Caco-2 (cell line): ENCODE results near the gene SCFD2. TPM values are rescaled to one million over a fixed set of nuclear protein-coding genes. Genes with fewer than 3 reads are reported as not detected.

Experiments
- BruUV-seq: library from RNA; stranded (reverse); fragments of 400-500 nt; replicated peaks from 2 replicates; lab custom pipeline; 2021; lab: Mats Ljungman, UMichigan
- CTCF ChIA-PET: fragments of 300-600 bp; sonication (Branson Sonifier 250); formaldehyde crosslinking; loops from one replicate; lab custom pipeline; 2022; ENCODE audit warnings: antibody characterized with exemption; lab: Charles Lee
- POLR2A ChIA-PET: fragments of 300-600 bp; sonication (Branson Sonifier 250); formaldehyde crosslinking; loops from one replicate; lab custom pipeline; 2022; ENCODE audit warnings: antibody characterized with exemption; lab: Charles Lee
- DNase-seq, 2 experiments: peaks; one replicate each; pipeline versions ENCODE4 v3.0.0 to v3.0.0-alpha.2; 2020 to 2022
- H3K27me3 ChIP-seq: replicated peaks from 2 replicates; pipeline ENCODE4 v1.6.0; 2011; ENCODE audit warnings: low read length; ENCODE audit not compliant: control insufficient read depth, insufficient read depth
- H3K36me3 ChIP-seq: 2 replicates; pipeline ENCODE4 v1.5.1; 2011; ENCODE audit warnings: low read length; ENCODE audit not compliant: control insufficient read depth, insufficient read depth
- H3K4me1 ChIP-seq: fragments of 250-450 bp; sonication (Bioruptor Pico); 2 replicates; pipeline ENCODE4 v1.5.1; 2020; ENCODE audit warnings: mild to moderate bottlenecking
- H3K4me3 ChIP-seq: 2 replicates; pipeline ENCODE4 v1.5.1; 2011; ENCODE audit warnings: low read depth, mild to moderate bottlenecking, control low read depth, low read length
- H3K9me3 ChIP-seq: fragments of 250-450 bp; sonication (Bioruptor Pico); 2 replicates; pipeline ENCODE4 v1.5.1; 2020; ENCODE audit warnings: mild to moderate bottlenecking, moderate library complexity
- H3K27ac Mint-ChIP-seq: one replicate; pipeline ENCODE4 v1.8.0; 2022; ENCODE audit warnings: mixed read lengths; ENCODE audit not compliant: unreplicated experiment
- H3K27me3 Mint-ChIP-seq: one replicate; pipeline ENCODE4 v1.8.0; 2022; ENCODE audit warnings: mixed read lengths; ENCODE audit not compliant: insufficient read depth, unreplicated experiment
- H3K36me3 Mint-ChIP-seq: one replicate; pipeline ENCODE4 v1.8.0; 2022; ENCODE audit warnings: mild to moderate bottlenecking, mixed read lengths; ENCODE audit not compliant: insufficient read depth, unreplicated experiment
- H3K4me1 Mint-ChIP-seq: one replicate; pipeline ENCODE4 v1.8.0; 2022; ENCODE audit warnings: low read depth, mixed read lengths; ENCODE audit not compliant: unreplicated experiment
- H3K4me3 Mint-ChIP-seq: one replicate; pipeline ENCODE4 v1.8.0; 2022; ENCODE audit warnings: mild to moderate bottlenecking, moderate library complexity, mixed read lengths; ENCODE audit not compliant: unreplicated experiment
- H3K9me3 Mint-ChIP-seq: one replicate; pipeline ENCODE4 v1.8.0; 2022; ENCODE audit warnings: mixed read lengths; ENCODE audit not compliant: unreplicated experiment
- intact Hi-C: fragments of 100-400 bp; cut with micrococcal nuclease; formaldehyde crosslinking; loops from one replicate; pipeline ENCODE4 v1.10.0; 2022; ENCODE audit not compliant: unreplicated experiment
- total RNA-seq: library from RNA; stranded (reverse); gene quantifications from 2 replicates; pipeline ENCODE4 v1.2.3, GENCODE V29; 2022
- TF ChIP-seq, protein P1 (sequence below), 2 experiments: fragments of 200-600 bp in 1 of 2; IDR thresholded peaks; 1 replicate in 1 of 2; 2 replicates in 1 of 2; pipeline versions ENCODE4 v1.5.1 to v1.8.0; 2011 to 2022; ENCODE audit warnings: antibody characterized with exemption in 1 of 2, control low read depth in 1 of 2, inconsistent platforms in 1 of 2, low read depth in 1 of 2, low read length in 1 of 2, mild to moderate bottlenecking in 1 of 2, moderate library complexity in 1 of 2; ENCODE audit not compliant: insufficient read depth in 1 of 2, severe bottlenecking in 1 of 2, unreplicated experiment in 1 of 2

SCFD2 gene
- total RNA-seq, 1 experiment from 2014 or later: 12.2 TPM

DNA sequence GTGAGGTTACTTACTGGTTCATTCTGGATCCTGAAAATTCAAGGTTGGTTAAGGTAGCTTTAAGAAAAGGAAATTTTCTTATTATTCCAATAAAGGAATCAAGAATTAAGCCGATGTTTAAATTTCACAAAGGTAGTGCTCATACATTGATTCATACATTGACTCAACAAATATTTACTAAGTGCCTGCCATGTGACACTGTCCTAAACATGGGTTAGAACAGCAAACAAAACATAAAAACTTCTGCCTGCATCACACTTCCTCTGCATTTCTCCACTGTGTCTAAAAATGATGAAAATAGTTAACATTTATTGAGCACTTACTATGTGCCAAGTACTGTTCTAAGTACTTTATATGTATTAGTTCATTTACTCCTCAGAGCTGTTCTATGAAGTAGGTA, 428.0 kb downstream of the SCFD2 start:
- CTCF ChIA-PET: no interaction called here
- H3K4me1 Mint-ChIP-seq: peaks cover 10% of the 10 kb centered on the region

GRCh38 chr4:52936729-52937128, 429.1 kb downstream of the SCFD2 start:
- ChIA-PET CTCF (no interaction called here), POLR2A (no interaction called here)
- H3K36me3 Mint-ChIP-seq: no peaks in the 10 kb centered on the region
- H3K27ac Mint-ChIP-seq: no peak overlapping the region
- no peaks in the 10 kb centered on the region for H3K4me1 ChIP-seq
- H3K9me3 ChIP-seq: no peaks in the 10 kb centered on the region
- DNase-seq: no peak
- H3K36me3 ChIP-seq: no peaks in the 10 kb centered on the region
- TF ChIP-seq, protein P1, sequence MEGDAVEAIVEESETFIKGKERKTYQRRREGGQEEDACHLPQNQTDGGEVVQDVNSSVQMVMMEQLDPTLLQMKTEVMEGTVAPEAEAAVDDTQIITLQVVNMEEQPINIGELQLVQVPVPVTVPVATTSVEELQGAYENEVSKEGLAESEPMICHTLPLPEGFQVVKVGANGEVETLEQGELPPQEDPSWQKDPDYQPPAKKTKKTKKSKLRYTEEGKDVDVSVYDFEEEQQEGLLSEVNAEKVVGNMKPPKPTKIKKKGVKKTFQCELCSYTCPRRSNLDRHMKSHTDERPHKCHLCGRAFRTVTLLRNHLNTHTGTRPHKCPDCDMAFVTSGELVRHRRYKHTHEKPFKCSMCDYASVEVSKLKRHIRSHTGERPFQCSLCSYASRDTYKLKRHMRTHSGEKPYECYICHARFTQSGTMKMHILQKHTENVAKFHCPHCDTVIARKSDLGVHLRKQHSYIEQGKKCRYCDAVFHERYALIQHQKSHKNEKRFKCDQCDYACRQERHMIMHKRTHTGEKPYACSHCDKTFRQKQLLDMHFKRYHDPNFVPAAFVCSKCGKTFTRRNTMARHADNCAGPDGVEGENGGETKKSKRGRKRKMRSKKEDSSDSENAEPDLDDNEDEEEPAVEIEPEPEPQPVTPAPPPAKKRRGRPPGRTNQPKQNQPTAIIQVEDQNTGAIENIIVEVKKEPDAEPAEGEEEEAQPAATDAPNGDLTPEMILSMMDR (IDR thresholded peaks at IDR 0.05; ENCODE audit: insufficient read depth in 1 of 2, low read depth in 1 of 2, low read length in 1 of 2, severe bottlenecking in 1 of 2, unreplicated experiment in 1 of 2): no peak
- peaks cover 10% of the 10 kb centered on the region for H3K4me1 Mint-ChIP-seq
- H3K27me3 ChIP-seq: no peaks in the 10 kb centered on the region
- no peak overlapping the region for H3K4me3 ChIP-seq
- H3K9me3 Mint-ChIP-seq: peaks cover 12% of the 10 kb centered on the region
- no peaks in the 10 kb centered on the region for H3K27me3 Mint-ChIP-seq
- H3K4me3 Mint-ChIP-seq: no peak overlapping the region
- no TSS peak for BruUV-seq
- intact Hi-C loops: no loop called here

More for the DNA sequence above, 428.0 kb downstream of the SCFD2 start:
- Mint-ChIP-seq H3K4me3 (no peak overlapping the region), H3K27me3 (no peaks in the 10 kb centered on the region), H3K27ac (no peak overlapping the region), H3K36me3 (no peaks in the 10 kb centered on the region), H3K9me3 (peaks cover 12% of the 10 kb centered on the region)
- Histone ChIP-seq H3K36me3 (no peaks in the 10 kb centered on the region), H3K27me3 (no peaks in the 10 kb centered on the region), H3K4me1 (no peaks in the 10 kb centered on the region), H3K9me3 (no peaks in the 10 kb centered on the region), H3K4me3 (no peak overlapping the region)
- DNase-seq: no peak
- intact Hi-C loops: no loop called here
- no TSS peak for BruUV-seq
- POLR2A ChIA-PET: no interaction called here
- TF ChIP-seq, protein P1 (IDR thresholded peaks at IDR 0.05; ENCODE audit: insufficient read depth in 1 of 2, low read depth in 1 of 2, low read length in 1 of 2, severe bottlenecking in 1 of 2, unreplicated experiment in 1 of 2): no peak

DNA sequence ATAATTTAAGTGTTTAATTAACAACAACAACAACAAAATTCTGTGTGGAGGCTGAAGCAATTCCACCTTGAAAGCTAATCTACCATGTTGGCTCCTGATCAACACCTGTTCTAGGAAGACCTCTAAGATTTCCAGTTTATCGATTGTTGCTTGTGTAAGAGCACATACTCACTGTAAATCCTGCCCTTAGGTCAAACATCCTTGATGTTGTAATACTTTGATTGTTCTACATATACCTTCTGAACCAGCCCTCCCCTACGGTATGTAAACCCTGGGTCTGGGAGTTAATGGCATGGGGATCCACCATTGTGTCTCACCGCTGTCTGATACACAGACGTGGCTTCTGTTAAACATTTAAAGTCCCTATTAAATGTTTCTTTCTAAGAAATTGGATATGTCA, 430.5 kb downstream of the SCFD2 start:
- Histone ChIP-seq H3K27me3 (no peaks in the 10 kb centered on the region), H3K9me3 (no peaks in the 10 kb centered on the region), H3K36me3 (no peaks in the 10 kb centered on the region), H3K4me1 (no peaks in the 10 kb centered on the region), H3K4me3 (no peak overlapping the region)
- Mint-ChIP-seq H3K27me3 (no peaks in the 10 kb centered on the region), H3K4me3 (no peak overlapping the region), H3K36me3 (no peaks in the 10 kb centered on the region), H3K27ac (no peak overlapping the region), H3K9me3 (peaks cover 12% of the 10 kb centered on the region), H3K4me1 (peaks cover 10% of the 10 kb centered on the region)
- DNase-seq: no peak
- intact Hi-C loops: no loop called here
- no TSS peak for BruUV-seq
- CTCF ChIA-PET: no interaction called here
- POLR2A ChIA-PET: no interaction called here
- TF ChIP-seq, protein P1 (IDR thresholded peaks at IDR 0.05; ENCODE audit: insufficient read depth in 1 of 2, low read depth in 1 of 2, low read length in 1 of 2, severe bottlenecking in 1 of 2, unreplicated experiment in 1 of 2): no peak
